ENCODE results near the gene TMEM176B.

Gene TMEM176B

GRCh38 chr7:150787321-150788281 lies 12.6 kb downstream of the TMEM176B start:
- WGBS (ENCODE audit: extremely low coverage, insufficient coverage, insufficient read length) = no CpG with 5 or more reads among the region's 10 CpGs
- H4K8ac ChIP-seq (ENCODE audit: low read depth, low read length) = no peak overlapping the region
- no peak overlapping the region for H3K4ac ChIP-seq (ENCODE audit: low read depth, low read length)

GRCh38 chr7:150784954-150785353 lies 15.2 kb downstream of the TMEM176B start:
- Histone ChIP-seq H2BK12ac (ENCODE audit: low read length) (no peak overlapping the region), H3K79me2 (ENCODE audit: control insufficient read depth, insufficient read depth, low read length, poor library complexity) (no peaks in the 10 kb centered on the region), H3K27me3 (ENCODE audit: insufficient read depth, low read length) (no peaks in the 10 kb centered on the region), H4K12ac (ENCODE audit: low read depth, low read length) (no peak overlapping the region), H4K8ac (ENCODE audit: low read depth, low read length) (no peak overlapping the region), H2BK120ac (ENCODE audit: insufficient read depth, low read length, poor library complexity) (no peak overlapping the region), H3K4me2 (ENCODE audit: low read length) (no peak overlapping the region), H3K4me3 (ENCODE audit: low read depth, low read length) (no peak overlapping the region), H2BK5ac (ENCODE audit: low read depth, low read length, poor library complexity) (no peak overlapping the region), H3K14ac (ENCODE audit: low read length) (no peak overlapping the region), H2AK5ac (ENCODE audit: low read length) (no peak overlapping the region), H2AFZ (ENCODE audit: insufficient read depth, low read length, poor library complexity) (no peak overlapping the region), H3K9ac (ENCODE audit: low read length) (no peak overlapping the region), H3K4ac (ENCODE audit: low read depth, low read length) (no peak overlapping the region), H3K36me3 (ENCODE audit: control insufficient read depth in 1 of 2, insufficient read depth in 2 of 2, low read length in 2 of 2) (no peaks in the 10 kb centered on the region), H4K91ac (ENCODE audit: low read depth, low read length) (no peak overlapping the region), H3K9me3 (ENCODE audit: insufficient read depth, low read depth, low read length) (no peaks in the 10 kb centered on the region), H3K18ac (ENCODE audit: low read length) (no peak overlapping the region), H3K4me1 (ENCODE audit: control insufficient read depth in 1 of 2, insufficient read depth in 2 of 2, low read length in 2 of 2) (peaks cover 0 to 3% of the 10 kb centered on the region in 2 experiments), H3K23ac (ENCODE audit: low read length) (no peak overlapping the region), H3K27ac (ENCODE audit: low read depth, low read length) (no peak overlapping the region), H3K79me1 (ENCODE audit: low read length) (no peaks in the 10 kb centered on the region)
- no CpG with 5 or more reads among the region's 4 CpGs for WGBS (ENCODE audit: extremely low coverage, insufficient coverage, insufficient read length)
- DNase-seq = peak in 1 of 2 donors; percentile 26

More at GRCh38 chr7:150787321-150788281, 12.6 kb downstream of the TMEM176B start:
- Histone ChIP-seq H3K79me1 (ENCODE audit: low read length) (no peaks in the 10 kb centered on the region), H2AK5ac (ENCODE audit: low read length) (no peak overlapping the region), H4K91ac (ENCODE audit: low read depth, low read length) (no peak overlapping the region), H3K27me3 (ENCODE audit: insufficient read depth, low read length) (no peaks in the 10 kb centered on the region), H3K79me2 (ENCODE audit: control insufficient read depth, insufficient read depth, low read length, poor library complexity) (no peaks in the 10 kb centered on the region), H3K27ac (ENCODE audit: low read depth, low read length) (no peak overlapping the region), H3K14ac (ENCODE audit: low read length) (no peak overlapping the region), H3K23ac (ENCODE audit: low read length) (no peak overlapping the region), H2BK12ac (ENCODE audit: low read length) (no peak overlapping the region), H3K36me3 (ENCODE audit: control insufficient read depth in 1 of 2, insufficient read depth in 2 of 2, low read length in 2 of 2) (no peaks in the 10 kb centered on the region), H3K9me3 (ENCODE audit: insufficient read depth, low read depth, low read length) (no peaks in the 10 kb centered on the region), H2AFZ (ENCODE audit: insufficient read depth, low read length, poor library complexity) (no peak overlapping the region), H3K4me1 (ENCODE audit: control insufficient read depth in 1 of 2, insufficient read depth in 2 of 2, low read length in 2 of 2) (peaks cover 0 to 3% of the 10 kb centered on the region in 2 experiments), H4K12ac (ENCODE audit: low read depth, low read length) (no peak overlapping the region), H3K9ac (ENCODE audit: low read length) (no peak overlapping the region), H2BK5ac (ENCODE audit: low read depth, low read length, poor library complexity) (no peak overlapping the region), H2BK120ac (ENCODE audit: insufficient read depth, low read length, poor library complexity) (no peak overlapping the region), H3K18ac (ENCODE audit: low read length) (no peak overlapping the region), H3K4me3 (ENCODE audit: low read depth, low read length) (peak overlapping the region; percentile 29), H3K4me2 (ENCODE audit: low read length) (no peak overlapping the region)
- peak in 1 of 2 donors; percentile 39 for DNase-seq

GRCh38 chr7:150784120-150784736 lies 15.9 kb downstream of the TMEM176B start:
- H3K27ac ChIP-seq (ENCODE audit: low read depth, low read length) = no peak overlapping the region
- peak in 1 of 2 donors; percentile 32 for DNase-seq
- H3K79me1 ChIP-seq (ENCODE audit: low read length) = no peaks in the 10 kb centered on the region
- peaks cover 0 to 3% of the 10 kb centered on the region in 2 experiments for H3K4me1 ChIP-seq (ENCODE audit: control insufficient read depth in 1 of 2, insufficient read depth in 2 of 2, low read length in 2 of 2)
- no peak overlapping the region for H2BK5ac ChIP-seq (ENCODE audit: low read depth, low read length, poor library complexity)
- no peak overlapping the region for H2AK5ac ChIP-seq (ENCODE audit: low read length)
- no peaks in the 10 kb centered on the region for H3K27me3 ChIP-seq (ENCODE audit: insufficient read depth, low read length)
- H3K14ac ChIP-seq (ENCODE audit: low read length) = no peak overlapping the region
- H3K18ac ChIP-seq (ENCODE audit: low read length) = no peak overlapping the region
- no peak overlapping the region for H2BK120ac ChIP-seq (ENCODE audit: insufficient read depth, low read length, poor library complexity)
- H4K8ac ChIP-seq (ENCODE audit: low read depth, low read length) = no peak overlapping the region
- no peak overlapping the region for H3K4me3 ChIP-seq (ENCODE audit: low read depth, low read length)
- H3K4me2 ChIP-seq (ENCODE audit: low read length) = no peak overlapping the region
- no peak overlapping the region for H4K91ac ChIP-seq (ENCODE audit: low read depth, low read length)
- no CpG with 5 or more reads among the region's 9 CpGs for WGBS (ENCODE audit: extremely low coverage, insufficient coverage, insufficient read length)
- H3K9ac ChIP-seq (ENCODE audit: low read length) = no peak overlapping the region
- H3K23ac ChIP-seq (ENCODE audit: low read length) = no peak overlapping the region
- H3K4ac ChIP-seq (ENCODE audit: low read depth, low read length) = no peak overlapping the region
- no peak overlapping the region for H2AFZ ChIP-seq (ENCODE audit: insufficient read depth, low read length, poor library complexity)
- no peaks in the 10 kb centered on the region for H3K9me3 ChIP-seq (ENCODE audit: insufficient read depth, low read depth, low read length)
- H3K79me2 ChIP-seq (ENCODE audit: control insufficient read depth, insufficient read depth, low read length, poor library complexity) = no peaks in the 10 kb centered on the region
- no peak overlapping the region for H4K12ac ChIP-seq (ENCODE audit: low read depth, low read length)
- H3K36me3 ChIP-seq (ENCODE audit: control insufficient read depth in 1 of 2, insufficient read depth in 2 of 2, low read length in 2 of 2) = no peaks in the 10 kb centered on the region
- H2BK12ac ChIP-seq (ENCODE audit: low read length) = no peak overlapping the region

- no peak overlapping the region for H3K14ac ChIP-seq (ENCODE audit: low read length)
- H3K4me1 ChIP-seq (ENCODE audit: control insufficient read depth in 1 of 2, insufficient read depth in 2 of 2, low read length in 2 of 2) = peaks cover 0 to 3% of the 10 kb centered on the region in 2 experiments
- no peak overlapping the region for H2AK5ac ChIP-seq (ENCODE audit: low read length)
- H2BK5ac ChIP-seq (ENCODE audit: low read depth, low read length, poor library complexity) = no peak overlapping the region
- no peak overlapping the region for H3K4ac ChIP-seq (ENCODE audit: low read depth, low read length)
- H2BK12ac ChIP-seq (ENCODE audit: low read length) = no peak overlapping the region
- H3K23ac ChIP-seq (ENCODE audit: low read length) = no peak overlapping the region
- no peak overlapping the region for H3K9ac ChIP-seq (ENCODE audit: low read length)
- no peak for DNase-seq
- no peaks in the 10 kb centered on the region for H3K36me3 ChIP-seq (ENCODE audit: control insufficient read depth in 1 of 2, insufficient read depth in 2 of 2, low read length in 2 of 2)
- no peak overlapping the region for H2AFZ ChIP-seq (ENCODE audit: insufficient read depth, low read length, poor library complexity)
- H3K4me2 ChIP-seq (ENCODE audit: low read length) = no peak overlapping the region
- H4K8ac ChIP-seq (ENCODE audit: low read depth, low read length) = no peak overlapping the region
- no peaks in the 10 kb centered on the region for H3K27me3 ChIP-seq (ENCODE audit: insufficient read depth, low read length)
- H2BK120ac ChIP-seq (ENCODE audit: insufficient read depth, low read length, poor library complexity) = no peak overlapping the region
- WGBS (ENCODE audit: extremely low coverage, insufficient coverage, insufficient read length) = no CpG with 5 or more reads among the region's 2 CpGs
- no peak overlapping the region for H4K91ac ChIP-seq (ENCODE audit: low read depth, low read length)
- no peaks in the 10 kb centered on the region for H3K9me3 ChIP-seq (ENCODE audit: insufficient read depth, low read depth, low read length)
- no peaks in the 10 kb centered on the region for H3K79me2 ChIP-seq (ENCODE audit: control insufficient read depth, insufficient read depth, low read length, poor library complexity)
- H3K79me1 ChIP-seq (ENCODE audit: low read length) = no peaks in the 10 kb centered on the region
- no peak overlapping the region for H4K12ac ChIP-seq (ENCODE audit: low read depth, low read length)
- H3K27ac ChIP-seq (ENCODE audit: low read depth, low read length) = no peak overlapping the region
- no peak overlapping the region for H3K18ac ChIP-seq (ENCODE audit: low read length)
- no peak overlapping the region for H3K4me3 ChIP-seq (ENCODE audit: low read depth, low read length)
Measured at GRCh38 chr7:150781961-150782360, 18.2 kb downstream of the TMEM176B start.
